Adrenal gland (tissue), 12 donors: ENCODE data around the gene TRIP12. TPM values are rescaled to one million over a fixed set of nuclear protein-coding genes. Genes with fewer than 3 reads are reported as not detected.
"Not testable (repeated sequence)": the region's sequence is repeated elsewhere in the genome, so short reads cannot be mapped to it uniquely, and the experiment has no call there.

Source experiments
- DNase-seq, 7 donors: peaks; one replicate each; pipeline ENCODE4 v3.0.0-alpha.2; 2019 to 2020
- H3K27ac ChIP-seq, 5 donors: fragments of 200-600 bp; sonication (generic) in 4 of 5; 1 replicate in 3 of 5; 2 replicates in 2 of 5; pipeline versions ENCODE4 v1.5.1 to v1.8.0; 2016 to 2020; ENCODE audit warnings: mild to moderate bottlenecking in 1 of 5
- H3K27me3 ChIP-seq: fragments of 200-600 bp; 2 replicates; pipeline ENCODE4 v1.8.0; 2021
- H3K36me3 ChIP-seq, 2 donors: fragments of 200-600 bp; replicated peaks in 1 of 2; 1 replicate in 1 of 2; 2 replicates in 1 of 2; pipeline versions ENCODE4 v1.5.1 to v1.8.0; 2018 to 2022
- H3K4me1 ChIP-seq, 2 donors: fragments of 200-600 bp; replicated peaks in 1 of 2; 1 replicate in 1 of 2; 2 replicates in 1 of 2; pipeline versions ENCODE4 v1.5.1 to v1.8.0; 2018 to 2021
- H3K4me3 ChIP-seq, 4 donors: fragments of 200-600 bp; sonication (generic) in 3 of 4; one replicate each; pipeline ENCODE4 v1.5.1; 2016 to 2018
- H3K9me3 ChIP-seq, 3 donors: fragments of 200-600 bp; sonication (generic) in 1 of 3; replicated peaks in 1 of 3; 1 replicate in 2 of 3; 2 replicates in 1 of 3; pipeline versions ENCODE4 v1.5.1 to v1.8.0; 2016 to 2021
- POLR2A ChIP-seq, 2 donors: fragments of 450-650 bp; IDR thresholded peaks; one replicate each; pipeline ENCODE4 v1.6.1; 2017; ENCODE audit warnings: antibody characterized with exemption in 2 of 2, mild to moderate bottlenecking in 2 of 2, moderate library complexity in 1 of 2
- WGBS, 4 donors: extraction: QIAGEN DNeasy Blood & Tissue Kit in 2 of 4; methylation state at CpG; one replicate each; pipeline versions ENCODE4 v1.1.5 to v1.1.7; 2013 to 2017; 5-methylcytosine and 5-hydroxymethylcytosine counted together
- intact Hi-C, 2 donors: fragments of 100-400 bp; cut with DNase I; formaldehyde crosslinking; loops; one replicate each; pipeline versions ENCODE4 v1.14.1 to v1.15.0; 2022 to 2023
- polyA plus RNA-seq, 3 donors: library from polyadenylated mRNA; stranded (reverse); fragments of 200-250 nt in 2 of 3; fragments of 350-450 nt in 1 of 3; fragmentation: Illumina TruSeq in 1 of 3; extraction: RNeasy Lipid Tissue Mini Kit (QIAGEN cat#74804) in 1 of 3; gene quantifications; one replicate each; pipeline ENCODE4 v1.2.3, GENCODE V29; 2013 to 2014
- total RNA-seq, 9 donors: library from RNA; depleted of rRNA in 4 of 9; stranded (reverse); fragments of >200 nt in 4 of 9; fragments of 120-200 nt in 1 of 9; fragmentation: NEBNext Ultra II Directional in 1 of 9; extraction: Animal tissue kit (Norgen Biotek cat#: 25700) in 1 of 9; gene quantifications; one replicate each; pipeline versions ENCODE4 v1.1.0 to v1.2.4, GENCODE V29; 2013 to 2023
- TF ChIP-seq, protein P1 (sequence below), 6 experiments: fragments of 450-650 bp in 4 of 6; fragments of 200-600 bp in 2 of 6; sonication (generic) in 1 of 6; IDR thresholded peaks; 1 replicate in 5 of 6; 2 replicates in 1 of 6; pipeline versions ENCODE4 v1.5.1 to v1.8.0; 2016 to 2021; ENCODE audit warnings: antibody characterized with exemption in 6 of 6, mild to moderate bottlenecking in 2 of 6, moderate library complexity in 1 of 6
- donor health status: healthy with polysubstance abuse.
- donor health status: Bipolar disorder and iron deficiency.
- donor health status: DM: yes; HTN: yes; CAD: no.
- donor health status: DM: no; HTN: no; CAD: no.
- donor health status: DM: no; HTN: no; CAD: no.
- donor health status: DM: yes; HTN: yes; CAD: no.

Gene TRIP12
- total and polyA plus RNA-seq, 12 donors, result 15.5 to 242 (median 146) TPM

DNA sequence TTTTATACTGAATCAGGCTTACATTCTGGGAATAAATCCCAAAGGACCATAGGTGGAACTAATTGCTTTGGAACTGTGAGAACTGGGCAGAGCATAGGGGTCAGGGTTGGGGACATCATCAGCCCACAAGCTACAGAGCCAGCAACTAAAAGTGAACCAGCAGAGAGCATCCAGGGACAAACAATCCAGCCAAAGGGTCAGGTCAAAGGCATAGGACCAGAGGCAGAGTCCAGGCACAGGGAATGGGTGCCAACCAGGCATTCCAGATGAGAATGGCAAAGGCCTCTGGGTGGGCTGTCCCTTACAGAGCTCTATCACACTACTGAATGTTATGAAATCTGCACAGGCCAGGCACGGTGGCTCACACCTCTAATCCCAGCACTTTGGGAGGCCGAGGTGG lies 195.2 kb downstream of the TRIP12 start:
- 83 to 94% (median 85%) methylated on average over 2 of the region's 2 CpGs for WGBS, 4 donors
- H3K27ac ChIP-seq, result peak overlapping the region in 4 of 5 donors; percentile 33 to 87 (median 60)

DNA sequence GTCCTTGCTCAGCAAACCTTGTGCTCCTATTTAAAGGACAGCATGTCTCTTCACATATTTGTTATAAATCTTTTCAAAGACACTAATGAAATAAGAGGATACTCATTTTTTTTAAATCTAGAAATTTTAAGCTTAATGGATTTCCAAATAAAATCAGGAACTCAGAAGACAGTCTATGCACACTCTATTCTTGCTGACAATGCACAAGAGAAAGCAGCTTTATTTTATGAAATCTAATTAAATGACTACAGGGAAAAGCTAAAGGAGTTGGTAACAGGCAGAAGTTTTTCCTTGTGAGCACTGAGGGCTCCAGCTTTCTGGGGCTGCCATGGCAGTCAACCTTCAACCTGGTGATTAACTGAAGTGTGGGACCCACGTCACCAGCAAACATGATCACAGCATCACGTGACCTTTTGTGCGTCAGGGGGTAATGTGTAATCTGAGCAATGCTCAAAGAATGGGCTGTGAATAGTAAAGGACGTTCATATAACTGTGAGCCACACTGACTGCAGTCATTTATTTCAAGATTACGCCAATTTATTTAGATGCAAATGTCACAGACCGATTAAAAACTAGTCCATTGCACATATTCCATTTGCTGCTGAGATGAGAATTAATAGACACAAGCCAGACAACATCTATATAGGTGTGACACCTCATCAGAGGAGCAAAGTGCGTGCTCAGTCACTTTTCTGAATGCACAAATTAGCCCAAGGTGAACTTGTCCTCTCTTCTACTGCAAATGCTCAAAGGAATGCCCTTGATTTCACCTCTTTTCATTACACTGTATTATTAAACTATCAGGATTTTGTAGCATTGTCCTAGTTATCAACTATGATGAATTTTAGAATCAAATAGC lies 195.9 kb downstream of the TRIP12 start:
- H3K36me3 ChIP-seq, result no peaks in the 10 kb centered on the region
- TF ChIP-seq POLR2A (IDR thresholded peaks at IDR 0.05), result peak in 1 of 2 donors; percentile 64
- TF ChIP-seq, protein P1, sequence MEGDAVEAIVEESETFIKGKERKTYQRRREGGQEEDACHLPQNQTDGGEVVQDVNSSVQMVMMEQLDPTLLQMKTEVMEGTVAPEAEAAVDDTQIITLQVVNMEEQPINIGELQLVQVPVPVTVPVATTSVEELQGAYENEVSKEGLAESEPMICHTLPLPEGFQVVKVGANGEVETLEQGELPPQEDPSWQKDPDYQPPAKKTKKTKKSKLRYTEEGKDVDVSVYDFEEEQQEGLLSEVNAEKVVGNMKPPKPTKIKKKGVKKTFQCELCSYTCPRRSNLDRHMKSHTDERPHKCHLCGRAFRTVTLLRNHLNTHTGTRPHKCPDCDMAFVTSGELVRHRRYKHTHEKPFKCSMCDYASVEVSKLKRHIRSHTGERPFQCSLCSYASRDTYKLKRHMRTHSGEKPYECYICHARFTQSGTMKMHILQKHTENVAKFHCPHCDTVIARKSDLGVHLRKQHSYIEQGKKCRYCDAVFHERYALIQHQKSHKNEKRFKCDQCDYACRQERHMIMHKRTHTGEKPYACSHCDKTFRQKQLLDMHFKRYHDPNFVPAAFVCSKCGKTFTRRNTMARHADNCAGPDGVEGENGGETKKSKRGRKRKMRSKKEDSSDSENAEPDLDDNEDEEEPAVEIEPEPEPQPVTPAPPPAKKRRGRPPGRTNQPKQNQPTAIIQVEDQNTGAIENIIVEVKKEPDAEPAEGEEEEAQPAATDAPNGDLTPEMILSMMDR (IDR thresholded peaks at IDR 0.05), result no peak
- no peaks in the 10 kb centered on the region for H3K27me3 ChIP-seq
- DNase-seq, result peak; percentile 76 to 94 (median 89)
- intact Hi-C loops, result no loop called here
- H3K27ac ChIP-seq, result peak overlapping the region; percentile 16 to 87 (median 58)
- 28 to 49% (median 35%) methylated on average over 5 to 7 of the region's 7 CpGs for WGBS, 4 donors
- peaks cover 0 to 16% of the 10 kb centered on the region in 2 donors for H3K4me1 ChIP-seq
- no peak overlapping the region for H3K4me3 ChIP-seq
- no peaks in the 10 kb centered on the region for H3K9me3 ChIP-seq

More for the DNA sequence above, 195.2 kb downstream of the TRIP12 start:
- H3K36me3 ChIP-seq, result no peaks in the 10 kb centered on the region
- no peak overlapping the region for H3K4me3 ChIP-seq
- peak in 1 of 7 donors; percentile 44 for DNase-seq
- H3K27me3 ChIP-seq, result no peaks in the 10 kb centered on the region
- peaks cover under 1 to 17% of the 10 kb centered on the region in 2 donors for H3K4me1 ChIP-seq
- no peaks in the 10 kb centered on the region for H3K9me3 ChIP-seq
- TF ChIP-seq POLR2A (IDR thresholded peaks at IDR 0.05), result no peak
- TF ChIP-seq, protein P1 (IDR thresholded peaks at IDR 0.05), result no peak
- intact Hi-C loops, result no loop called here

DNA sequence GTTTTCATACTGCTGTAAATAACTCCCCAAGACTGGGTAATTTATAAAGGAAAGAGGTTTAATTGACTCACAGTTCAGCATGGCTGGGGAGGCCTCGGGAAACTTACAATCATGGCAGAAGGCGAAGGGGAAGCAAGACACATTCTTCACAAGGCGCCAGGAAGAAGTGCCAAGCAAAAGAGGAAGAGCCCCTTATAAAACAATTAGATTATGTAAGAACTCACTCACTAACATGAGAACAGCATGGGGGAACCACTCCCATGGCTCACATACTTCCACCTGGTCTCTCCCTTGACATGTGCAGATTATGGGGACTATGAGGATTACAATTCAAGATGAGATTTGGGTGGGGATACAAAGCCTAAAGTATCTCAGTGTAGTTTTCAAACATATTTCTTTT lies 198.6 kb downstream of the TRIP12 start:
- H3K9me3 ChIP-seq, H3K4me3 ChIP-seq, H3K36me3 ChIP-seq, H3K27ac ChIP-seq, intact Hi-C loops, H3K27me3 ChIP-seq, DNase-seq: not testable (repeated sequence)
- 80 to 87% (median 81%) methylated on average over 3 of the region's 3 CpGs for WGBS, 4 donors
- peaks cover 0 to 16% of the 10 kb centered on the region in 2 donors for H3K4me1 ChIP-seq

DNA sequence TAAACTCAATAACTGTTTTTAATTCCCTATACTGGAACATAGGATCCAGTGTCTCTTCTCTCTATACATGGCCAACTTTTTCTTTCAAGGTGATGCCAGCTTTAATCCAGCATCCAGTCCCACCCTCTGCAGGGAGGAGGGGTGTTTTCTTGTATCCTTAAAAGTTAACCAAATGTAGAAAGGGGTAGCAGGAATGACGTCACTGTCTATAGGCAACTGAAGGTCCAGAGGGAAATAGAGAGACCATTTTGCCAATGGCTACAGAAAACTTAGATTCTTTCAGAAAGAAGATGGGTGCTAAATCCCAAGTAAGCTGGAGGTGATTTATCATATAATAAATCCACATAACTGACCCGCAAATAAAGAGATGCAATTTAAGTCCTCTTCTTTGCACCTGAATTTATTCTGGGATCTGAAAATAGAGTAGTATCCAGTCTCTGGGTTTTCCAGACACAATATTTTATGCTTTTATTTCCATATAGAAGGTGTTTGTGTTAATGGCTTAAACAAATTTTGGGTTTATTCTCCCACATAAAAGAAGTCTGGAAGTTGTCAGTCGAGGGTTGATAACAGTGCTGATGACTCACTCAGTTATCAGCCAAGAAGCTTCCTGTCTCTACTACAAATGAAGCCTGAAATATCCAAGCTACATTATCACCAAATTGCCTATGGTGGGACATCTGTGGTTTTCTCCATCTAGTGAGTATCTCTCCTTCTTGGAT lies 201.7 kb downstream of the TRIP12 start:
- no peak for DNase-seq
- no peak for TF ChIP-seq POLR2A (IDR thresholded peaks at IDR 0.05)
- TF ChIP-seq, protein P1 (IDR thresholded peaks at IDR 0.05), result no peak
- H3K4me3 ChIP-seq, result no peak overlapping the region
- no peaks in the 10 kb centered on the region for H3K27me3 ChIP-seq
- peaks cover 0 to 7% of the 10 kb centered on the region in 2 donors for H3K4me1 ChIP-seq
- no peaks in the 10 kb centered on the region for H3K36me3 ChIP-seq
- no peaks in the 10 kb centered on the region for H3K9me3 ChIP-seq
- 42 to 53% (median 48%) methylated on average over 3 of the region's 3 CpGs for WGBS, 4 donors
- intact Hi-C loops, result loop anchor here (5.0 to 10.0 kb wide), 3 partner anchors 123 to 295 kb away; no protein-coding TSS in a partner anchor
- no peak overlapping the region for H3K27ac ChIP-seq
